ENCODE results near the gene REV3L.
"Not testable (repeated sequence)": the region's sequence is repeated elsewhere in the genome, so short reads cannot be mapped to it uniquely, and the experiment has no call there.

The REV3L gene

DNA sequence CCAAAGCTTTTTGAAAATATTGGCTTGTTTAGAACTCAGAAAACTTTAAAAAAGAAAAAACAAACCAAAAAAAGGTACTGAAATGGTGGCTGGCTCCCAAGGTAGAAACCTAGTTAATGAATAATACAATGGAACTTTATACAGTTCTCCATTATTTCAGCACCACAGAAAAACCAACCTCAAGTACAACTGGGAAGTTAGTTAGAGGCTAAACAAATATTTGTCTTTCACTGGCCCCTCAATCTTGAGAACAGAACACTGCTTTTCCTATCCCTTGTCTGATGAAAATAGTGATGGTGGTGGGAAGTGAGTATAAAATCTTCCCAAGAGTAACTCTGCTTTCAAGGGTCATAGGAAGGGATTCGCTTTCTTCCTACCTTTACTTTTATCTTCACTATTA, 126.5 kb downstream of the REV3L start:
- DNase-seq, result no peak

DNA sequence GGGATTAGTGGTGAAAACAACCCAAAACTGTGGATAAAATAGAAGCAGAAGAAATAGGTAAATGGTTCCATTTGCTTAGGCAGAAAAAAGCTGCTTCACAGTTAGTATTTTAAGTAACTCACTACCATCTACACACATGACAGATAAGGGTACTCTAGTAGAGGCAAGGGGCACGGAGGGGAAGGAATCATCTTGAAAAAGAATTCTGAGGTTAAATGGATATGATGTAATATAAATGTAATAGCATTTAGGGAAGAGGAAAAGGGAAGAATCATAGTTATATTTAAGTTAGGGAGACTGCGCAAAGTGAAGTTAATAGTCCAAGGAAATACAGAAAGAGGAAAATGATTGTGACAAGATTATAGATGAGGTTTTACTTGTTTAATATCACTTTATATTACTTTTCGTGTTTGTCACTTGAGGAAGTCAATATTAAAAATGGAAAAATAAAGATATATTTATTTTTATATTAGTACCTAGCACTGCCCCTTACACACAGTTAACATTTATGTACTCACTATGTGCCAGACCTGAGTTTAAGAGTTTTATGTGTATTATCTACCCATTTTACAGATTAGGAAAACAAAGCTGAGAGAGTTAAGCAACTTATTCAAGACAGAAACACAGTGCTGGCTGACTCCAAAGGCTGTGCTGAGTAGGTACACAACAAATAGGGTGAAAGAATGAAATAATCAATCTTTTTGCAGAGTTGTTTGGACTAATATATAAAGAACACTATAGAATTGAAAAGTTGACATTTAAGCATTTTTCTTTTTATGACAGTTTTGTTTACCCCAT, 128.1 kb downstream of the REV3L start:
- DNase-seq, result no peak

DNA sequence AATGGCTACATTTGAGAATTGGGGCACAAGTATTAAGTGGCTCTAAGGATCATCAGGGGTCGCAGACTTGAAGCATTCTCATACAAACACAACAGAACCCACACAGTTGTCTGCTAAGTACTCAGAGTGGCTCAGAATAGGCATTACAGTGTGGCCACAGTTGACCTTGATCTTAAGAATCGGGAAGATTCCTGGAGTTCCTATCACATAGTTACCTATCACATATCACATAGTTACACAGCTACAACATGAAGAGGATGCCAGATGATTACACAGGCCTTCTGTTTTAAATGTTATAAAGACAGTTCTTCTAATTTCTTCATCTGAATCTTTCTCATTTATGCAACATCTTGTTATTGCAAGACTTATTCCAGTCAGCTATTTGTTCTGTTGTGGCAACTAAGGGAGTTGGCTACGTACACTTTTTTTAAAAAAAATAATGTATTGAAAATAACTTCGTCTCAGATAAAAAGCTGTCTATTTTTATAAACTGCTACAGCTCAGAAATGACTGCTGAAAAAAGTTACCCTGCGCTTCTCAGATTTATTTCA, 129.0 kb downstream of the REV3L start:
- no peak for DNase-seq

DNA sequence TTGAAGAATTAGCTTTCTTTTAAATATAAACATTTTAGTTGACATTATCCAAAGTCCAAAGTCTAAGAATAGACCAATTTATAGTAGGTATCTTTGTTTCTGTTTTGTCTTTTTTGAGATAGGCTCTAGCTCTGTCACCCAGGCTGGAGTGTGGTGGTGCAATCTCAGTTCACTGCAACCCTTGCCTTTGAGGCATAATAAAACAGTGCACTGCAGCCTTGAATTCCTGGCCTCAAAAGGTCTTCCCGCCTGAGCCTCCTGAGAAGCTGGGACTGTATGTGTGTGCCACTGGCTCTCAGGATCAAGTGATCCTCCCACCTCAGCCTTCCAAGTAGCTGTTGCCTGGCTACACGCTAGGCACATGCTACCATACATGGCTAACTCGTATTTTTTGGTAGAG, 135.4 kb downstream of the REV3L start:
- no peak for DNase-seq

DNA sequence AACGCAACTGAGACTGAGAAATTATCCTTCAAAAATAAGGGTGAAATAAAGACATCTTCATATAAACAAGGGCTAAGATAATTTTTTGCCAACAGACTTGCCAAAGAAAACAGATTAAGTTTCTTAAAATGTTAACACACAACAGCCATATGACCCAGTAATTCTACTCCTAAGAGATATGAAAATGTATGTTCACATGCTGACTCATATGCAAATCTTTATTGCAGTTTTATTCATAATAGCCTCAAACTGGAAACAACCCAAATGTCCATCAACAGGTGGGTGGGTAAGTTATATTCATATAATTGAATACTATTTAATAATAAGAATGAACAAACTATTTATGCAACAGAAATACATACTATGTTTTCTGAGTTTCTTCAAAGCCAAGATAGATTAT, 140.1 kb downstream of the REV3L start:
- no peak for DNase-seq

DNA sequence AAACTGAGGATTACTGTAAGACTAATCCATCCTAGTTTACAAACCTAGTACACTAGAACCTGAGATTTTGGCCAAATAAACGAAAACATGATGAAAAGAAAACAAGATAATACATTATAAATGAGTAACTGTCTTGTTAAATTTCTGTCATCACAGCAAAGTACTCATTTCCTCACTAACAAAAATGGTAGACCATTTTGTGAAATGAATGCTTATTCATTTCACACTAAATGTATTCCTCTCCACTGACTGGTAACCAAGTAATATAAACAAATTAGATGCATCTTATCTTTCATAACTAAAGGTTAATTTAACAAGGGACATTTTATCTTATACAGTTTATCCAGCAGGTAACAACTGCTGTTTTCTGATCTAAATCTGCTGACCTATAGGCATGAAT, 143.7 kb downstream of the REV3L start:
- no peak for DNase-seq

DNA sequence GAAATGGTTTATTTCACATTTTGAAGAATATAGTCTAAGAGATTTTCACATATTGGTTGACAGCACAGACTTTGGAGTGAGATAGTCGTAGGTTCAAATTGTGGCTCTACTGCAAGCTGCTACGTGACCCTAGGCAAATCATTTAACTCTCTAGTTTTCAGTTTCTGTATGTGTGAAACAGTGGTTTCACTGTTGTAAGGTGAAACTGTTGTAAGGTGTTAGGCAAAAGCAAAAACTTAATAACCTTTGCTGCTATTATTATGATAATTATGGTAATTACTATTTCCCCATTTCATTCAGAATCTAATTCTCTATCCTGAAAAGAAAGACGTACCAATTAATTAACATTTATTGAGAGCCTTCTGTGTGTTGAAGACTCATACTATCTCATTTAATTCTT, 144.2 kb downstream of the REV3L start:
- DNase-seq, result no peak

DNA sequence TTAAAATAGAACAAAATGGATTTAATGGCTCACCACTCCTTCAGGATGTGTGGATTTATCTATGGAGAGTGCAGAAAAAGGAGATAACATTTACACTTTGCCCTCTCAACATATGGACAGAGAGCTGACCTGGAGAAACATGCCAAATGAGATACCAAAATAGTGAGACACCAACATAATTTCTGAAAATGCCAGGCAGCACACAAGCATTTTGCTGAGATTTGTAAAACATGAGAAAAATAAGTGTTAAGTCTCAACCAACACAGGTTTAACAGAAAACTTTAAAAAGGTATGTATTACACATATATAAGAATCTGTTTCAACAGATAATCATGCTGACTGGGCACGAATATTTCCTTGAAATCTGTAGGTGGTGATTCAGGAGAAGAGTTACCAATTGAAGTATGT, 145.2 kb downstream of the REV3L start:
- DNase-seq, result no peak

DNA sequence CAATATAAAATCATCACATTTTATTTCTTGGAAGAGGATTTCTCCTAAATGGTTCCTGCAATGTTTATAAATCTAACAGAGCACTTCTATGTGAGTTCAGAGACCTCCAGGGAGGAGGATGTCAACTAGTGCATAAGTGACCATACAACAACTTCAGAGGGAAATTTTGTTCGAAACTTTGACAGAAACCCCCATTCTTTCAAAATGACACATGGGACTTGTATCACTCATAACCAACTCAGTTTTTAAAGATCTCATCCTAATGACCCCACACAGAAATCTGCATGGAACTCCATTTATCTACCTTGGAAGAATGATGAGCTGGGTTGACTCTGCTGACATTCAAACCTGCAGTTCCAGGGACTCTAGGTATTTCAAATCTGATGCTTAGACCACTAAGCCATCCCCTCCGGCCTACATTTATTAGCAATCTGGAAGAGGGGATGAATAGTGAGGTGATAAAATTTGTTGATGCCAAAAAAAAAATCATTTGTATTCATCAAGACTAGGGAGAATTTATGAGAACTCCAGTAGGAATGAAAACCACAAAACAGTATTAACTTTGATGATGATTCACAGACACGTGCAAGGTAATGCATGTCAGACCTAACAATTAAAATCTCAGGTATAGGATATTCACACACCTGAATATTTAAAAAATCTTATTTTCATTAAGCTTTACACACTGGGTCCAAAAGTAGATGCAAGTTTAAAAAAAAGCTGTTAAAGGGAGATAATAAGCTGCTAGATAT, 153.0 kb downstream of the REV3L start:
- DNase-seq, result no peak

DNA sequence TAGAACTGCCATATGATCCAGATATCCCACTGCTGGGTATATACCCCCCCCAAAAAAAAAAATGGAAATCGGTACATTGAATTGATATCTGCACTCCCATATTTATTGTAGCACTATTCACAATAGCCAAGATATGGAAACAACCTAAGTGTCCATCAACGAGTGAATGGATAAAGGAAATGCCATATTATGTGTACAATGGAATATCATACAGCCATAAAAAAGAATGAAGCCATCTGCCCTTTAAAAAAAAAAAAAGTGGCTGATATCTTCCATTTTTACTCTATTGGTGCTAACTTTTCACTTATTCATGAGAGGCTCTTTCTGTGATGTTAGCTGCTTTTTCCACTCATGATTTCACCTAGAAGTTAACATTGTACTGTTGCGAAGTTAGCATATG, 156.5 kb downstream of the REV3L start:
- no peak for DNase-seq

DNA sequence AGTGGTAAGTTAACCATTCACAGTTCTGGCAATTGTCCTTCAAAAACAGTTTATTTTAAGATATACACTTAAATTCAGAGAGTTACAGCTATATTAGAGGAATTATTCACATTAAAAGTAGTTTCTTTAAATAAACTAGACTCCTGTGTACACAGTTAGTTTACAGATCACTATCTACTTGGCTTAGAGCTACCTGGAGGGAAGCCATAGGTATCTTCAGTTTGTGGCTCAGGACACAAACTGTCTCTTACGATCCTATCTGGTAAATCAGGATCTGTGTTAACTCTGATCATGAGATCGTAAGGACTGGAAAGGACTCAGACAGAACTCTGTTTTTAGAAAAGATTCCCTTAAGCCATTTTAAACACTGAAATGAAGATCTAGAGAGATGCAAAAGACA, 160.9 kb downstream of the REV3L start:
- DNase-seq, result no peak

DNA sequence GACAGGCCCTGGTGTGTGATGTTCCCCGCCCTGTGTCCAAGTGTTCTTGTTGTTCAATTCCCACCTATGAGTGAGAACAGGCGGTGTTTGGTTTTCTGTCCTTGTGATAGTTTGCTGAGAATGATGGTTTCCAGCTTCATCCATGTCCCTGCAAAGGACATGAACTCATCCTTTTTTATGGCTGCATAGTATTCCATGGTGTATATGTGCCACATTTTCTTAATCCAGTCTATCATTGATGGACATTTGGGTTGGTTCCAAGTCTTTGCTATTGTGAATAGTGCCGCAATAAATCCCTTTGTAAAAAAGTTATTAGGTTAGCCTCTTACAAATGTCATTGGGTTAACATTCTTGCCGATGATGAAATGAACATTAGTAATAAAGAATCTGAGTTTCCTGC, 175.1 kb downstream of the REV3L start:
- not testable (repeated sequence) for DNase-seq

DNA sequence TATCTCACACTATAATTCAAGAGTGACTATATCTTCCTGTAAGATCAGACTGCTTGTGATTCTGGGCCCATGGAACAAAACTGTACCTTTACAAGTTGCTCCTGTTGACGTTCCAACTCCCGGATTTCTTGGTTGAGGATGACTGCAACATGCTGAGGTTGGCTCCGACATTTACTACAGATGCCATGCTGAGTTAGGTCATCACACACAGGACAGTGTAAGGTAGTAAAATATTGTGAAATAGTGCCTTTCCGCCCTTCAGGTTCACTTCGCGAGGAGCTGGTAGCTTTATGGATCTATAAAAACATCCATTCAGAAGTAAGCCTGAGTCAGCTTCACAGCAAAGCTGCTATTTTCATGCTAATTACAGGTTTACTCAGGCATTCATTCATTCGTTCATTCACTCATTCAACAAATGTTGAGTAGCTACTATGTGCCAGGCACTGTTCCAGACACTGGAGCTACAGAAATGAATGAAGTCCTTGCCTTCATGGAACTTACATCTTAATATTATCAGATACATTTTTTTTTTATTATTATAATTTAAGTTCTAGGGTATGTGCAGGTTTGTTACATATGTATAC, 175.7 kb downstream of the REV3L start:
- DNase-seq, result no peak

DNA sequence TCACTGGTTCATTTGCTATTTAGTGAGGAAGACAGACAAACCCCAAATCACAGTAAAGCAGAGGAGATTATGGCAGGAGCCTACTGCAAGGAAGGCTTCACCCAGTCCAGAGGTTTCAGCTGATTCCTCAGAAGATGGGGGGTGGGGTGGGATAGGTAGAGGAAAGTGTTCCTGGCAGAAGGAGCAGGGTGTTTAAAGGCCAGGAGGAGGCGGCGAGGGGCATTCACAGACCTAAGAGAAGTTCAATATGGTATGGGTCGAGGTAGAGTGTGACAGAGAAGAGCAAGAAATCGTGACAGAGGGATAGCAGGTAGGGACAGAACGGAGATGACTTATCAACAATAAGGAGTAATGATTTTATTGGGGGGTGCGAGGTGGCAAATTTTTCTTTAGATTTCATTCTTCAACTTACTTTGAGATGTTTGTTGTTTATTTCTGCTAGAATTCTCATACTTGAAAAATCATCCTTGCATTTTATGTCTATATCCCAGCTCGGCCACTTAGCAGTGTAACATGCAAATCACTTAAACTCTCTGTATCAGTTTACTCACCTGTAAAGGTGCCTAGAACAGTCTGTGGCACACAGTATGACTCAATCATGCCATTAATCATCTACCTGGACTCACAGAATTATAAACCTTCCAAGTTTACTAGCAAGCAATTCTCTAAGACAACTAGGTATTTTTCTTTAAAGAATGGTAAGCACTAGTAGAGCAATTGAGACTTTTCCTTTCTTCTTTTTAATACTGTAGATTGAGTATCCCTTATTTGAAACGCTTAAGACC, 176.7 kb downstream of the REV3L start:
- DNase-seq, result no peak

DNA sequence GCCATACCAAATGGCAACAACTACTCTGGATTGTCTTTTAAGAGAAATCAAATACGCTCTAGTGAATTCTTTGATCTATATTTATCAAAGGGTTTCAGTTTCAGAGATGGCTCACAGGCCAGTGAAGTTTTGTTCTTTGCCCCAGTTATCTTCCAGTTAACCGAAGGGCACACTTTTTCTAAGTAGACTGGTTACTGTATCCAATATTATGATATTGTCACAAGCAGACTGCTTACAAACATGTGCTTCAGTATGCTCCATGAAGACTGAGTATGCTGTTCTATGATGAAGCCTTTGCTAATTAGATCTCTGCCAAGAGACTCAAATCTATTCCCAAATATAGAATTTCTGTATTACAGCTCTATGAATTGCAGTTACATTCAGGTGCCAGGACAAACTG, 181.1 kb downstream of the REV3L start:
- no peak for DNase-seq

DNA sequence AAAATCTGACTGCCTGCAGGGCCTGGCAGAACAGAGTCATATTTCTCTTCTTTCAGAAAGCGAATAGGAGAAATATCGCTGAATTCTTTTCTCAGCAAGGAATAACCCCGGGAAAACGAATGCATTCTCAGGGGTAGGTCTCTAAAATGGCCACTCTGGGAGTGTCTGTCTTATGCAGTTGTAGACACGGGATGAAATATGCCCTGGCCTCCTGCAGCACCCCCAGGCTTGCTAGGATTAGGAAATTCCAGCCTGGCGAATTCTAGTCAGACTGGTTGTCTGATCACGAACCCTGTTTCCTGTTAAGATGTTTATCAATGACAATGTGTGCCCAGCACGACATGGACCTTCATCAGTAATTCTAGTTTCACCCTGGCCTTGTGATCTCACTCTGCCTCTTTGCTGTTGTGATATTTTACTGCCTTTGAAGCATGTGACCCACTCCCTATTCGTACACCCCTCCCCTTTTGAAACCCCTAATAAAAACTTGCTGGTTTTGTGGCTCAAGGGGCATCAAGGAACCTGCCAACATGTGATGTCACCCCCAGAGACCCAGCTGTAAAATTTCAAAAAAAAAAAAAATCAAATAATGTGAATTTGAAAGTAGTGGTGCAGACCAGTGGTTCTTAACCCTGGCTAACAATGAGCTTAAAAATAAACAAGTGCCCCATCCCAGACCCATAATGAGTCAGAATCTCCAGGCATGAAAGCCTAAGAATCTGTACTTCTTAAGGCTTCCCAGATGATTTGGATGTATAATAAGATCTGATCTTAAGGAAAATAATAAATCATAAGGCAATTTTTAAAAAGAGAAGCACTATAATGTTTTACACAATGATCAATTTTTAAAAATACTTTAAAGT, 181.8 kb downstream of the REV3L start:
- not testable (repeated sequence) for DNase-seq

DNA sequence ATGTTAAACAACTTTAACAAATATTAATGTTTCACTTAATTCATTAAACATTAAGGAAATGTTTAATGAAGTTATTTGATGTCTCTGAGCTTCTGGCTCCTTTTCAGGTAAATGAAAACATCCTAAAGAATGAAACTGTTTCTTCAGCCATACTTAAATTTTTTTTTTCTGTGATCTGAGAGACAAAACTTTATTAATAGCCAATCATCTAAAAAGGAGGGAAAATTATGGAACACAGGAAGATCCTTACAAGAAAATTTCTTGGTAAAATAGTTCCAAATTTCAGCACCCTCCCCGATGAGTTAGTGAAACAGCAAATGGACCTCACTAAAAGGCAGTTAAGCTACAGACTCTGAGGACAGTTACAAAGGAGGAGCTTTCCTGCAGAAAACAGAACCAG, 185.2 kb downstream of the REV3L start:
- no peak for DNase-seq

DNA sequence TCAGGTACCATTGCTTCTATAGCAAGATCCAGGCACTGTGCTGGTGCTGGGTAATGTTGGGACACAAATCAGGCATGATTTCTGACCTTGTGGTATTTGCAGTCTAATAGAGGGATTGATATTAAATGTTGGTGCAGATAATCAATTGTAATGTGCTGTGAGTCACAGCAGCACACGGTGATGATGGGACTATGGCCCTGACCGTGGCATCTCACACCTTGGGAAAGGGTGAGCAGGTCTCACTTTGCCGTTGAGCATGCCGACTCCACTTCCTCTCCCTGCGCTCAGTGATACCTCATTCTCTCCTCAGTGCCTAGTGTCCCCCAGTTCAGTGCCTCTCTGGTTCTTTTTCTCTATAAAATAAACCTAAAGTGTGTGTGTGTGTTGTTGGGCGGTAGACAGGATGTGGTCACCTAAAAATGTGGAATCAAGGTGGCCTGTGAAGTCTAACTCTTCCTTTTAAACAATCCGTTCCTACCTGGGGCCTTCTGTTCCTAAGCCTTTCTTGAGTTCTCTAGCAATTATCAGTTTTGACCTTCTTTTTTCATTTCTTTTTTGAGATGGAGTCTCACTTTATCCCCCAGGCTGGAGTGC, 188.5 kb downstream of the REV3L start:
- no peak for DNase-seq

DNA sequence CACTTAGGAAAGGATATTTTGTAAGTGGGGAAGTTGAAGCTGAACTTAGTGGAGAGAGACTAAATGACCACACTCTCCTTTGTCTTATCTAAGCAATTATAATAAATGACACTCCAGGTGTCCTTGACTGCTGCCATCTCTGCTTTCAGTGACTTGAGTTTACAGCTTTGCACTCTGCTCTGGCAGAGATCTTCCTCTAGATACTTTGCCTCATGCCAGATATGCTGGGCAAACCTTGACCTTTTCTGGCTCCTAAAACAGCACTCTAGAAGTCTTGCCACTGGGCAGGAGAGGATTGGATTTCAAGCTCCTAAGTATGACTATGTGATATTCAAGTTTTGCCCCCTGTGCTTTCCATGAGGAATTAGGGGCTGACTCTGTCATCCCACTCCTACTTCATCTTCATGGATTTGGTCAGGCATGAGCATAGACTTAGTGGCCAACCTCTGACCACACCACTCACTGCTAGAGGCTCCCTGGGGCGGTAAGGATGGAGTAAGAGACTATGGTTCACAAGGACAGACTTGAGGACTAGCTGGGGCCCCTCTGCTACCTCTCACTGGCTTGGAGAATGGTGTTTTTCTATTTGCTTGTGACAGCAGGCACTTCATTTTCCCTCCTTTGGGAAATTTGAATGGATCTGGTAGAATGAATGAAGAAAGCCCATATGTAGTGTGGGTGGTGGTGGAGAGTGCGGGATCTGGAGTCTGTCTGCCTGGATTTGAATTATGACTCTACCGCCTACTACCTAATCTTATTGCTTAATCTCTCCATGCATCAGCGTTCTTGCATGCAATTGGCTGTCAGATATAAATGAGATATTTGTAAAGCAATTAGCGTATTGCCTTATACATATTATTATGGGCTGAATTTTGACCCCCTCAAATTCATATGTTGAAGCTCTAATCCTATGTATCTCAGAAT, 191.4 kb downstream of the REV3L start:
- DNase-seq, result no peak

DNA sequence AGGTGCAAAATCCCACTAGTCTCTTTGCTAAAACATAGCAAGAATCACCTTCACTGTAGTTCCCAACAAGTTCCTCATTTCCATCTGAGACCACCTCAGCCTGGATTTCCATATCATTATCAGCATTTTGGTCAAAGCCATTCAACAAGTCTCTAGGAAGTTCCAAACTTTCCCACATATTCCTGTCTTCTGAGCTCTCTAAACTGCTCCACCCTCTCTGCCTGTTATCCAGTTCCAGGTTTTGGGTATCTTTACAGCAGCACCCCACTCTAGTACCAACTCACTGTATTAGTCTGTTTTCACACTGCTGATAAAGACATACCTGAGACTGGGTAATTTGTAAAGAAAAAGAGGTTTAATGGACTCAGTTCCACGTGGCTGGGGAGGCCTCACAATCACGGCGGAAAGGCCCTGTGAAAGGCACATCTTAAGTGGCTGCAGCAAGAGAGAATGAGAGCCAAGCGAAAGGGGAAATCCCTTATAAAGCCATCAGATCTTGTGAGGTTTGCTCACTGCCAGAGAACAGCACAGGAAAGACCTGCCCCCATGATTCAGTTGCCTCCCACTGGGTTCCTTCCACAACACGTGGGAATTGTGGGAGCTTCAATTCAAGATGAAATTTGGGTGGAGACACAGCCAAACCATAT, 192.2 kb downstream of the REV3L start:
- DNase-seq, result not testable (repeated sequence)
